ENCODE measurements around the gene SEC16A. TPM values are rescaled to one million over a fixed set of nuclear protein-coding genes. Genes with fewer than 3 reads are reported as not detected.

The SEC16A gene
- total and polyA plus RNA-seq, 4 donors: 44.2 to 78.8 (median 46.7) TPM

- no peaks in the 10 kb centered on the region for H3K9me3 ChIP-seq (ENCODE audit: control insufficient read depth in 4 of 4, insufficient read depth in 3 of 4, low read length in 3 of 4)
- ATAC-seq (ENCODE audit: insufficient read depth, low FRiP score) (no peak), DNase-seq (no peak)
- TF ChIP-seq, protein P1, sequence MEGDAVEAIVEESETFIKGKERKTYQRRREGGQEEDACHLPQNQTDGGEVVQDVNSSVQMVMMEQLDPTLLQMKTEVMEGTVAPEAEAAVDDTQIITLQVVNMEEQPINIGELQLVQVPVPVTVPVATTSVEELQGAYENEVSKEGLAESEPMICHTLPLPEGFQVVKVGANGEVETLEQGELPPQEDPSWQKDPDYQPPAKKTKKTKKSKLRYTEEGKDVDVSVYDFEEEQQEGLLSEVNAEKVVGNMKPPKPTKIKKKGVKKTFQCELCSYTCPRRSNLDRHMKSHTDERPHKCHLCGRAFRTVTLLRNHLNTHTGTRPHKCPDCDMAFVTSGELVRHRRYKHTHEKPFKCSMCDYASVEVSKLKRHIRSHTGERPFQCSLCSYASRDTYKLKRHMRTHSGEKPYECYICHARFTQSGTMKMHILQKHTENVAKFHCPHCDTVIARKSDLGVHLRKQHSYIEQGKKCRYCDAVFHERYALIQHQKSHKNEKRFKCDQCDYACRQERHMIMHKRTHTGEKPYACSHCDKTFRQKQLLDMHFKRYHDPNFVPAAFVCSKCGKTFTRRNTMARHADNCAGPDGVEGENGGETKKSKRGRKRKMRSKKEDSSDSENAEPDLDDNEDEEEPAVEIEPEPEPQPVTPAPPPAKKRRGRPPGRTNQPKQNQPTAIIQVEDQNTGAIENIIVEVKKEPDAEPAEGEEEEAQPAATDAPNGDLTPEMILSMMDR (IDR thresholded peaks at IDR 0.05; ENCODE audit: control extremely low read depth, extremely low read depth): no peak
- H3K27ac ChIP-seq (ENCODE audit: low read depth in 1 of 2, low read length in 1 of 2): no peak overlapping the region
- no peak overlapping the region for H3K4me3 ChIP-seq
- H3K36me3 ChIP-seq (ENCODE audit: control insufficient read depth in 4 of 4, insufficient read depth in 4 of 4, low read length in 4 of 4): peaks cover 30 to 76% (median 51%) of the 10 kb centered on the region in 4 donors
- WGBS, 2 donors: 93 to 97% methylated on average over 48 of the region's 48 CpGs
- H3K4me1 ChIP-seq (ENCODE audit: control insufficient read depth in 5 of 5, insufficient read depth in 5 of 5, low read length in 5 of 5): no peaks in the 10 kb centered on the region
- H3K27me3 ChIP-seq (ENCODE audit: control insufficient read depth in 3 of 3, insufficient read depth in 3 of 3, low read length in 2 of 3): no peaks in the 10 kb centered on the region
- H3K9ac ChIP-seq (ENCODE audit: insufficient read depth in 1 of 2, low read length in 2 of 2): no peak overlapping the region
Measured at GRCh38 chr9:136418182-136419091, 64.4 kb downstream of the SEC16A start.

- Histone ChIP-seq H3K27ac (ENCODE audit: low read depth in 1 of 2, low read length in 1 of 2) (no peak overlapping the region), H3K36me3 (ENCODE audit: control insufficient read depth in 4 of 4, insufficient read depth in 4 of 4, low read length in 4 of 4) (peaks cover 19 to 67% (median 49%) of the 10 kb centered on the region in 4 donors), H3K4me3 (no peak overlapping the region), H3K9me3 (ENCODE audit: control insufficient read depth in 4 of 4, insufficient read depth in 3 of 4, low read length in 3 of 4) (no peaks in the 10 kb centered on the region), H3K9ac (ENCODE audit: insufficient read depth in 1 of 2, low read length in 2 of 2) (no peak overlapping the region), H3K27me3 (ENCODE audit: control insufficient read depth in 3 of 3, insufficient read depth in 3 of 3, low read length in 2 of 3) (no peaks in the 10 kb centered on the region), H3K4me1 (ENCODE audit: control insufficient read depth in 5 of 5, insufficient read depth in 5 of 5, low read length in 5 of 5) (peaks cover 0 to 1% (median 0%) of the 10 kb centered on the region in 5 donors)
- WGBS, 2 donors: 93 to 96% methylated on average over 19 of the region's 19 CpGs
- ATAC-seq (ENCODE audit: insufficient read depth, low FRiP score) (no peak), DNase-seq (no peak)
- TF ChIP-seq, protein P1 (IDR thresholded peaks at IDR 0.05; ENCODE audit: control extremely low read depth, extremely low read depth): no peak
Measured at GRCh38 chr9:136416914-136417313, 65.9 kb downstream of the SEC16A start.

GRCh38 chr9:136416427-136416826 is 66.4 kb downstream of the SEC16A start:
- TF ChIP-seq, protein P1 (IDR thresholded peaks at IDR 0.05; ENCODE audit: control extremely low read depth, extremely low read depth): no peak
- Histone ChIP-seq H3K4me3 (no peak overlapping the region), H3K9ac (ENCODE audit: insufficient read depth in 1 of 2, low read length in 2 of 2) (no peak overlapping the region), H3K4me1 (ENCODE audit: control insufficient read depth in 5 of 5, insufficient read depth in 5 of 5, low read length in 5 of 5) (peaks cover 0 to 6% (median 4%) of the 10 kb centered on the region in 5 donors), H3K27ac (ENCODE audit: low read depth in 1 of 2, low read length in 1 of 2) (no peak overlapping the region), H3K27me3 (ENCODE audit: control insufficient read depth in 3 of 3, insufficient read depth in 3 of 3, low read length in 2 of 3) (no peaks in the 10 kb centered on the region), H3K9me3 (ENCODE audit: control insufficient read depth in 4 of 4, insufficient read depth in 3 of 4, low read length in 3 of 4) (no peaks in the 10 kb centered on the region), H3K36me3 (ENCODE audit: control insufficient read depth in 4 of 4, insufficient read depth in 4 of 4, low read length in 4 of 4) (peaks cover 19 to 62% (median 47%) of the 10 kb centered on the region in 4 donors)
- WGBS, 2 donors: 97% methylated on average over 8 of the region's 8 CpGs
- ATAC-seq (ENCODE audit: insufficient read depth, low FRiP score) (no peak), DNase-seq (no peak)

All from lung (tissue), 12 donors.